ENCODE measurements around the gene TSPAN5. TPM values are rescaled to one million over a fixed set of nuclear protein-coding genes. Genes with fewer than 3 reads are reported as not detected.

TSPAN5 gene
- total RNA-seq, 2 donors from 2014 or later, result 3.5 to 5.3 TPM

GRCh38 chr4:98452091-98452490 is 206.3 kb downstream of the TSPAN5 start:
- intact Hi-C loops (cut with DNase I), result no loop called here
- no peak for DNase-seq (ENCODE audit: low spot score)

GRCh38 chr4:98448908-98449307 is 209.5 kb downstream of the TSPAN5 start:
- intact Hi-C loops (cut with DNase I), result no loop called here
- no peak for DNase-seq (ENCODE audit: low spot score)

GRCh38 chr4:98447648-98448047 is 210.8 kb downstream of the TSPAN5 start:
- intact Hi-C loops (cut with DNase I), result no loop called here
- DNase-seq (ENCODE audit: low spot score), result no peak

GRCh38 chr4:98446499-98447375 is 211.7 kb downstream of the TSPAN5 start:
- intact Hi-C loops (cut with DNase I), result no loop called here
- DNase-seq (ENCODE audit: low spot score), result no peak

GRCh38 chr4:98444371-98444770 is 214.0 kb downstream of the TSPAN5 start:
- intact Hi-C loops (cut with DNase I), result no loop called here
- no peak for DNase-seq (ENCODE audit: low spot score)

GRCh38 chr4:98434816-98435215 is 223.6 kb downstream of the TSPAN5 start:
- intact Hi-C loops (cut with DNase I), result no loop called here
- DNase-seq (ENCODE audit: low spot score), result no peak

- DNase-seq (ENCODE audit: low spot score), result no peak
- intact Hi-C loops (cut with DNase I), result no loop called here
Measured at GRCh38 chr4:98433691-98434090, 224.7 kb downstream of the TSPAN5 start.

GRCh38 chr4:98430708-98431403 is 227.6 kb downstream of the TSPAN5 start:
- intact Hi-C loops (cut with DNase I), result no loop called here
- no peak for DNase-seq (ENCODE audit: low spot score)

- DNase-seq (ENCODE audit: low spot score), result no peak
- intact Hi-C loops (cut with DNase I), result loop anchor here in 1 of 2 donors (5.0 kb wide), 1 partner anchor 584 kb away; no protein-coding TSS in a partner anchor
Measured at GRCh38 chr4:98423009-98423408, 235.4 kb downstream of the TSPAN5 start.

GRCh38 chr4:98421111-98421510 is 237.3 kb downstream of the TSPAN5 start:
- no peak for DNase-seq (ENCODE audit: low spot score)
- intact Hi-C loops (cut with DNase I), result loop anchor here in 1 of 2 donors (5.0 kb wide), 1 partner anchor 586 kb away; no protein-coding TSS in a partner anchor

Data from posterior vena cava (tissue), 2 donors.